Loucy (cell line): ENCODE measurements around the gene FHOD1.

Experiments
- EZH2phosphoT487 ChIP-seq: fragments of 200-600 bp; IDR thresholded peaks from 2 replicates; pipeline ENCODE4 v1.6.1; 2018; ENCODE audit warnings: antibody characterized with exemption, mild to moderate bottlenecking, moderate library complexity, borderline replicate concordance
- TF ChIP-seq, protein P1 (sequence below): fragments of 200-600 bp; sonication (generic); conservative IDR thresholded peaks from 2 replicates; pipeline ENCODE4 v1.5.1; 2014; ENCODE audit warnings: mild to moderate bottlenecking, antibody characterized with exemption, low read length

- TF ChIP-seq, protein P1, sequence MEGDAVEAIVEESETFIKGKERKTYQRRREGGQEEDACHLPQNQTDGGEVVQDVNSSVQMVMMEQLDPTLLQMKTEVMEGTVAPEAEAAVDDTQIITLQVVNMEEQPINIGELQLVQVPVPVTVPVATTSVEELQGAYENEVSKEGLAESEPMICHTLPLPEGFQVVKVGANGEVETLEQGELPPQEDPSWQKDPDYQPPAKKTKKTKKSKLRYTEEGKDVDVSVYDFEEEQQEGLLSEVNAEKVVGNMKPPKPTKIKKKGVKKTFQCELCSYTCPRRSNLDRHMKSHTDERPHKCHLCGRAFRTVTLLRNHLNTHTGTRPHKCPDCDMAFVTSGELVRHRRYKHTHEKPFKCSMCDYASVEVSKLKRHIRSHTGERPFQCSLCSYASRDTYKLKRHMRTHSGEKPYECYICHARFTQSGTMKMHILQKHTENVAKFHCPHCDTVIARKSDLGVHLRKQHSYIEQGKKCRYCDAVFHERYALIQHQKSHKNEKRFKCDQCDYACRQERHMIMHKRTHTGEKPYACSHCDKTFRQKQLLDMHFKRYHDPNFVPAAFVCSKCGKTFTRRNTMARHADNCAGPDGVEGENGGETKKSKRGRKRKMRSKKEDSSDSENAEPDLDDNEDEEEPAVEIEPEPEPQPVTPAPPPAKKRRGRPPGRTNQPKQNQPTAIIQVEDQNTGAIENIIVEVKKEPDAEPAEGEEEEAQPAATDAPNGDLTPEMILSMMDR = no peak
- no peak for TF ChIP-seq EZH2phosphoT487
These were observed 15.9 kb upstream of the FHOD1 start for GRCh38 chr16:67263201-67263600.
